T-helper 9 cell (primary cell): ENCODE measurements around the gene MYL7.

Source experiments
- DNase-seq: peaks from one replicate; pipeline ENCODE4 v3.0.0-alpha.2; 2020

The MYL7 gene

GRCh38 chr7:44098092-44099068 lies 42.8 kb downstream of the MYL7 start:
- DNase-seq = no peak

GRCh38 chr7:44097064-44097932 lies 43.8 kb downstream of the MYL7 start:
- DNase-seq = no peak

DNA sequence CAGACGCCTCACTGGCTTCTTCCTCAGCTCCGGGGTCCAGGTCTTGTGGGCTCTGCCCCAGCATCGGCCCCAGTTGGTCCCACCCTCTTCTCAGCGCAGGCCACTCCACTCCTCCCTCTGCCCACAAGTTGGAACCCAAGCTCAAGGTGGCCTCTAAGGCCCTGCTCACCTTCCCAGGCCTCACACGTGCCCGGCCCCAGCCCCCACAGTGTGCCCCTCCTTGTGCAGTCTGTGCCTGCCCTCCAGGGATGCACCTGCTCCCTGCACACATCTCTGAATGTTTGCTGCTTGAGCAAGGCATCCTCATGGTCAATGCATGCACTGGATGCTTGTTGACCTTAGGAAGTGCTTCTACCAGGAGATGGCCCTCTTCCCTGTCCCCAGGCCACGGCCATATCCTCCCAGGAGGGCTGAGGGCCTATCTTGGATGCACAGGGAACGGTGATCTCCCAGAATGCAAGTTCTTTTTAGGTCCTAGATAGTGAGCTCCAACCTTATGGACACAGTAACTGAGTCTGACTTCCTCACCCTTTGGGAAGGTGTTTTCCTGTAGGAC lies 44.7 kb downstream of the MYL7 start:
- no peak for DNase-seq

GRCh38 chr7:44095781-44096180 lies 45.4 kb downstream of the MYL7 start:
- DNase-seq = no peak

DNA sequence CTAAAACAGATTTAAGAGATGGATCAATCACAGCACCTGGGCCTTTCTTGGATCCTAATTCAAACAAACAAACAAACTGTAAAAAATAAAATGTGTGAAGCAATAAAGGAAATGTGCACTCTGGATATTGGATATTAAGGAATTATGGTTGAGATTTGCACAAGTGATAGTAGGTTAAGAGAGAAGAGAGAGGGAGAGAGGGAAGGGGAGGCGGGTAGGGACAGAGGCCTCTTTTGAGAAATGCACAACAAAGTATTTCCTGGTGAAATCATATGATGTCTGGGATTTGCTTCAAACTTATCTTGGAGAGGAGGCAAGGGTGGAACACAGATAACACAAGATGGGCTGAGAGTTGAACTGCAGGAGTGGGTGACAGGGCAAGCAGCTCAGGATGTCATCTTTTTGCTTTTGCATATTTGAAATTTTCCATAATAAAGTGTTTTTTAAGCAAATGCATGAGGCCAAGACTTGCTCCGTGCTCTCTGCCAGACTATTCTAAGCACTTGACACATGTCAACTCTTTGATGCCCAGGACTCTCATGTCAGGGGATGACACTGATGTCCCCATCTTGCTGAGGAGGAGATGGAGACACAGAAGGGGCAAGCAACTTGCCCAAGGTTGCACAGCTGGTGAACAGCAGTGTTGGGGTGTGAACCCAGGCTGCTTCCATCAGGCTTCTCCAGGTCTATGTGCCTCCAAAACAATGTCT lies 46.1 kb downstream of the MYL7 start:
- no peak for DNase-seq

DNA sequence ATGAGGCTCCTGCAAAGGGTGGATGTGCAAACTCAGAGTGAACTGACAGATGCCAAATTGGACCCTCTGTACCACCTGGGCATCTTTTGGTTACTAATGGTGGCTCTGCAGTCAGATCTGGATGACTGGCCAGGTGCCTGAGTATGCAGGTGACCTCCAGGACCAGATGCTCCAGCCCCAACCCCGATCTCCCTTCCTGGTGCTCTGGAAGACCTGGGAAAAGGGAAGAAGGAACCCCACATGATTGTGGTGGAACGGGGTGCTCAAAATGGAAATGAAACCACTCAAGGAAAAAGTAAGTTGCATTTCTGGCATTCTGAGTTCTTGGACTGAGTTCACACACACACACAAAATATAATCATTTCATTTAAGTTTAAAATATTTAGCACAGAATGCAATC lies 46.8 kb downstream of the MYL7 start:
- no peak for DNase-seq

DNA sequence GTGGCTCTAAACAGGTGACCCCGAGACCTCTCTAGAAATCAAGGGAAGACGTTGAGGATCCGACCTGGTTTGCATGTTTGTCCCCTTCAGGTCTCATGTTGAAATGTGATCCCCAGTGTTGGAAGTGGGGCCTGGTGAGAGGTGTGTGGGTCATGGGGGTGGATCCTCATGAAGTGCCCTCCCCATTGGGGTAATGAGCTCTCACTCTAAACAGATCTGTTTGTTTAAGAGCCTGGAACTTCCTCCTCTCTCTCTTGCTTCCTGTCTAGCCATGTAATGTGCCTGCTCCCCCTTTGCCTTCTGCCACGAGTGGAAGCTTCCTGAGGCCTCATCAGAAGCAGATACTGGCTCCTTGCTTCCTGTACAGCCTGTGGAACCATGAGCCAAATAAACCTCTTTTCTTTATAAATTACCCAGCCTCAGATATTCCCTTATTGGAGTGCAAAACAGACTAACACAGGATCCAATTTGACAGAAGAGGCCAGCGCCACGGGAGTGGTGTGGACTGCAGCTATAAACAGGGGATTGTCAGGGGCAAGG lies 48.0 kb downstream of the MYL7 start:
- no peak for DNase-seq
